ENCODE results near the gene CTNNA3. TPM values are rescaled to one million over a fixed set of nuclear protein-coding genes. Genes with fewer than 3 reads are reported as not detected.
"Not testable (repeated sequence)": the region's sequence is repeated elsewhere in the genome, so short reads cannot be mapped to it uniquely, and the experiment has no call there.

The CTNNA3 gene
- total RNA-seq, 2 experiments from 2014 or later = not detected

DNA sequence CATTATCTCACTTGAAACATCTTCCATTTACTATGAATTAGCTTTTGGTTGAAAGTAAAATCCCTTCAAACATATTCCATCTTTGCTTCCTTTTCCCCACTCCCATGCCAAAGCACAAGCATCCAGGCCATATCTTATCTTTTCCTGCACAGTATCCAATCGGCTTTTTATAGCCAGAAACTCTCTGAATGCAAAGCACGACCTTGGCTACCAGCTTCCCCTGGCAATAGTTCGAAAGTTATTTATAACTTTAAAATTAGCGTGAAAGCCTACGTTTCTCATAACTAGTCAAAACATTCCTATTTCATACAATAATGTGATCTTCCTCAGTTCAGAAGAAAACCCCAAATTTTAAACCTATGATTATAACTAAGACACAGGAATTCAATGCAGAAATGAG is 440 bp downstream of the CTNNA3 start:
- Mint-ChIP-seq H3K27ac (no peak overlapping the region), H3K27me3 (ENCODE audit: low read depth) (peaks cover 4% of the 10 kb centered on the region), H3K36me3 (ENCODE audit: low read depth) (no peaks in the 10 kb centered on the region), H3K4me1 (ENCODE audit: low read depth) (no peaks in the 10 kb centered on the region), H3K4me3 (no peak overlapping the region), H3K9me3 (no peaks in the 10 kb centered on the region)
- CTCF ChIA-PET = interaction anchor here (3.0 to 4.8 kb wide), 2 partner anchors 83 to 93 kb away, joined by 21 to 169 read pairs; no protein-coding TSS in a partner anchor
- DNase-seq = no peak
- intact Hi-C loops (cut with micrococcal nuclease) = loop anchor here (5.0 to 10.0 kb wide), 2 partner anchors 67 to 459 kb away; no protein-coding TSS in a partner anchor

DNA sequence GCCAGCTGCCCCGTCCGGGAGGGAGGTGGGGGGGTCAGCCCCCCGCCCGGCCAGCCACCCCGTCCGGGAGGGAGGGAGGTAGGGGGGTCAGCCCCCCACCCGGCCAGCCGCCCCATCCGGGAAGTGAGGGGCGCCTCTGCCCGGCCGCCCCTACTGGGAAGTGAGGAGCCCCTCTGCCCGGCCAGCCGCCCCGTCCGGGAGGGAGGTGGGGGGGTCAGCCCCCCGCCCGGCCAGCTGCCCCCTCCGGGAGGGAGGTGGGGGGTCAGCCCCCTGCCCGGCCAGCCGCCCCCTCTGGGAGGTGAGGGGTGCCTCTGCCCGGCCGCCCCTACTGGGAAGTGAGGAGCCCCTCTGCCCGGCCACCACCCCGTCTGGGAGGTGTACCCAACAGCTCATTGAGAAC is 4.1 kb downstream of the CTNNA3 start:
- DNase-seq; H3K27ac Mint-ChIP-seq; H3K36me3 Mint-ChIP-seq (ENCODE audit: low read depth); H3K4me3 Mint-ChIP-seq; H3K9me3 Mint-ChIP-seq; H3K27me3 Mint-ChIP-seq (ENCODE audit: low read depth); CTCF ChIA-PET; H3K4me1 Mint-ChIP-seq (ENCODE audit: low read depth): not testable (repeated sequence)
- intact Hi-C loops (cut with micrococcal nuclease) = loop anchor here (10.0 kb wide), 1 partner anchor 463 kb away; no protein-coding TSS in a partner anchor

DNA sequence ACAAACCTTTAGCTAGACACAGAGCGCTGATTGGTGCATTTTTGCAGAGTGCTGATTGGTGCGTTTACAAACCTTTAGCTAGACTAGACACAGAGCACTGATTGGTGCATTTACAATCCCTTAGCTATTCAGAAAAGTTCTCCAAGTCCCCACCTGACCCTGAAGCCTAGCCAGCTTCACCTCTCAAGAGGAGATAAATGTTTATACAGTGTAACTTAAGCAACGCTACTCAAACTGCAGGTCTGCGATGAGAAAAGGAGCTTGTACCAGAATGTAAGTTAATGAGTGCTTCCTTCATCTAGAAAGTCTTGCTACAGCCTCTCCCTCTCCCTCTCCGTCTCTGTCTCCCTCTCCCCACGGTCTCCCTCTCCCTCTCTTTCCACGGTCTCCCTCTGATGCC is 5.5 kb downstream of the CTNNA3 start:
- not testable (repeated sequence) for H3K4me1 Mint-ChIP-seq (ENCODE audit: low read depth); H3K4me3 Mint-ChIP-seq; H3K27ac Mint-ChIP-seq; H3K27me3 Mint-ChIP-seq (ENCODE audit: low read depth); H3K9me3 Mint-ChIP-seq; DNase-seq; H3K36me3 Mint-ChIP-seq (ENCODE audit: low read depth)
- intact Hi-C loops (cut with micrococcal nuclease) = loop anchor here (10.0 kb wide), 1 partner anchor 464 kb away; no protein-coding TSS in a partner anchor
- CTCF ChIA-PET = interaction anchor here (1.3 kb wide), 1 partner anchor 89 kb away, joined by 3 read pairs; no protein-coding TSS in a partner anchor

DNA sequence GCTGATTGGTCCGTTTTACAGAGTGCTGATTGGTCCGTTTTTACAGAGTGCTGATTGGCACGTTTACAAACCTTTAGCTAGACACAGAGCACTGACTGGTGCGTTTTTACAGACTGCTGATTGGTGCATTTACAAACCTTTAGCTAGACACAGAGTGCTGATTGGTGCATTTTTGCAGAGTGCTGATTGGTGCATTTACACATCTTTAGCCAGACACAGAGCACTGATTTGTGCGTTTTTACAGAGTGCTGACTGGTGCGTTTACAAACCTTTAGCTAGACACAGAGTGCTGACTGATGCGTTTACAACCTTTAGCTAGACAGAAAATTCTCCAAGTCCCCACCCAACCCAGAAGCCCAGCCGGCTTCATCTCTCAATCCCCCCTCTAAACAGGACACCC is 11.9 kb downstream of the CTNNA3 start:
- H3K36me3 Mint-ChIP-seq (ENCODE audit: low read depth); H3K27ac Mint-ChIP-seq; intact Hi-C loops (cut with micrococcal nuclease); DNase-seq; H3K4me3 Mint-ChIP-seq; H3K27me3 Mint-ChIP-seq (ENCODE audit: low read depth); H3K4me1 Mint-ChIP-seq (ENCODE audit: low read depth): not testable (repeated sequence)
- H3K9me3 Mint-ChIP-seq = peaks cover 24% of the 10 kb centered on the region
- CTCF ChIA-PET = interaction anchor here (1.1 kb wide), 1 partner anchor 13 kb away, joined by 5 read pairs; no protein-coding TSS in a partner anchor

DNA sequence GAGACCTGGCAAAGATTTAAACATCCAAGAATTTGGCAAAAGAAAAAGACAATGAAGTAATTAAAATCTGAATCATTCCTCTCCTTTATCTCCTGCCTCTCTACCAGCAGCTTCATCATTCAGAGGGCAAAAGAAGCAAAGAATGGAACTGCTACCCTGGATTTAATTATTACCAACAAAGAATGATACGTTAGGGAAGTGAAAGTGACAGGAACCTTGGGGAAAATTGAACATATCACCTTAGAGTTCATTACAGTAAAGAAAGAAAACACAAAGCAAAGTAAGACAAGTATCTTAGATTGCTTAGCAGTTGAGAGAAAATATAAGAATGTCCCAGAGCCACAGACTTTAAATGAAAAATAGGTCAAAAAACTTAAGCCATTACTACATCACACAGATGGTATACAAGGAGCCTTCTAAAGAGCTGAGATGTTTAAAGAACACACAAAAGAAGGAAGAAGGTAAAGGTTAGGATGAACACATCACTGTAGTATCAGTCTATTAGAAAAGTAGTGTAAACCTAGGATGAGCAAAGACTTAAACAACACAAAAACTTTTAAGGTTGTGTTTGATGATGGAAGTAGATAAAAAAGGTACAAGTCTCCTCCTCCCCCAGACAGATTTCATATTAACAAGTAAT is 17.5 kb downstream of the CTNNA3 start:
- Mint-ChIP-seq H3K9me3 (peaks cover 4% of the 10 kb centered on the region), H3K36me3 (ENCODE audit: low read depth) (peaks cover under 1% of the 10 kb centered on the region), H3K27ac (no peak overlapping the region), H3K27me3 (ENCODE audit: low read depth) (peaks cover 9% of the 10 kb centered on the region), H3K4me3 (no peak overlapping the region), H3K4me1 (ENCODE audit: low read depth) (no peaks in the 10 kb centered on the region)
- CTCF ChIA-PET = no interaction called here
- no peak for DNase-seq
- intact Hi-C loops (cut with micrococcal nuclease) = no loop called here

DNA sequence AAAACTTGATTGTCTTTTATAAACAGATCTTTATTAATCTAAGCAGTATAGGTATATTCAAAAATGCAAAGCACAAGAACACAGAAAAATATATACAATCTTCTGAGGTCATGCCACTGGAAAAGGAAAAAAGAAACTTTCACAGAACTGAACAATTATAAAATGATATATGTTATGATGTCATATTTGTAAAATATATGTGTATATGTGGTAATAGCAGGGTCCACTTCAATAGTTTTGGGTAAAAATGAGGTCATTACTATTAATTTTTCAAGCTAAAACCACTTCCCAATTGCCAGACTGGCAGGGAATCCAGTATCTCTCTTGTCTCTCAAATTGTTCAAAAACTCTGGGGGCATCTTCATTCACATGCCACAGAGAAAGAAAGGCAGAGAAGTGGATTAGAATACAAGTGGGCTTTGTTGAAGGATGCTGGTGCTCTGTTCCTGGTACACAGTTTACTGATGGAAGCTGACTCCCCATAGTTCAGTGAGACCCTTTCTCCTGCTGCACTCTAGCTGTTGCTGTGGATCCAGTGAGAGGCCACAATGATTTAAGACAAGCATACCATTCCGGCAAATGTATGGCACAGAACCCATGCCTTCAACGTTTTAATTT is 19.7 kb downstream of the CTNNA3 start:
- Mint-ChIP-seq H3K36me3 (ENCODE audit: low read depth) (no peaks in the 10 kb centered on the region), H3K4me3 (no peak overlapping the region), H3K4me1 (ENCODE audit: low read depth) (no peaks in the 10 kb centered on the region), H3K27me3 (ENCODE audit: low read depth) (peaks cover 9% of the 10 kb centered on the region), H3K27ac (no peak overlapping the region), H3K9me3 (no peaks in the 10 kb centered on the region)
- intact Hi-C loops (cut with micrococcal nuclease) = no loop called here
- CTCF ChIA-PET = no interaction called here
- DNase-seq = no peak

DNA sequence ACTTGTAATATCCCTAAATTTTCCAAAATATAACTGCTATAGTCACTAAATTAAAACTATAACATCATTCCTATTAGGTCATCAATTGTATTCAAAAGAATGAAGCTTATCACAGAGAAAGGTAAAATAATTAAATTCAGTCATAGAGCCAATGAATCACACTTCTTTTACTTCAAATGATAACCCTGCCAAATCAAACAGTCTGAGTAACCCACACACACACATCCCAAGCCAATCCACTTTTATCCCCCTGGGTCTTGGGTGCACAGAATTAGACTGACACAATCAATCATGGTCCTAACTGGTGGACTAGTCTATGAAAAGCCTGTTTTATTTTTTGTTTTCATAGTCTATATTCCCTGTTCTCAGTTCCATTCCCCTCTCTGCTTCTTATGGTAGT is 25.6 kb downstream of the CTNNA3 start:
- Mint-ChIP-seq H3K9me3 (no peaks in the 10 kb centered on the region), H3K36me3 (ENCODE audit: low read depth) (no peaks in the 10 kb centered on the region), H3K27me3 (ENCODE audit: low read depth) (no peaks in the 10 kb centered on the region), H3K4me1 (ENCODE audit: low read depth) (no peaks in the 10 kb centered on the region), H3K4me3 (no peak overlapping the region), H3K27ac (no peak overlapping the region)
- intact Hi-C loops (cut with micrococcal nuclease) = no loop called here
- CTCF ChIA-PET = interaction anchor here (1.0 kb wide), 1 partner anchor 109 kb away, joined by 3 read pairs; no protein-coding TSS in a partner anchor
- no peak for DNase-seq

DNA sequence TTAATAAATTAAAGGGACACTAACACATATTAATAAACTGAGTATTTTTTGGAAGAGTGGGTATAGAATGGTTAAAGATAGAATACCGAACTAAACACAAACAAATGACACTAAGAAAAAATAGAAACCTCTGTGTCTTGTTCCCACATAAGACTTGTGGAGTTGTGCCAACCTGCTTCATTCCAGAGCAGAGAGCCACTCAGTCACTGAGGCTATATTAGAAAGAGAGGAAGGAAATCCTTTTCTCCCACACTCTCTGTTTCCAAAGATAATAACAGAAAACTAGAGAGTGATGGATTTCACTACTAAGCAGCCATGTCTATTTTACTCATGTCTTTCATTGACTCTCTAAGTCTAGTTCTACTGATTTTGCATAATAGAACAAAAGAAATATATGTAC is 26.0 kb downstream of the CTNNA3 start:
- H3K9me3 Mint-ChIP-seq = no peaks in the 10 kb centered on the region
- no peaks in the 10 kb centered on the region for H3K27me3 Mint-ChIP-seq (ENCODE audit: low read depth)
- CTCF ChIA-PET = interaction anchor here (1.0 kb wide), 1 partner anchor 110 kb away, joined by 3 read pairs; no protein-coding TSS in a partner anchor
- intact Hi-C loops (cut with micrococcal nuclease) = loop anchor here (10.0 kb wide), 1 partner anchor 485 kb away; no protein-coding TSS in a partner anchor
- H3K36me3 Mint-ChIP-seq (ENCODE audit: low read depth) = no peaks in the 10 kb centered on the region
- H3K27ac Mint-ChIP-seq = no peak overlapping the region
- no peak for DNase-seq
- H3K4me3 Mint-ChIP-seq = no peak overlapping the region
- no peaks in the 10 kb centered on the region for H3K4me1 Mint-ChIP-seq (ENCODE audit: low read depth)

DNA sequence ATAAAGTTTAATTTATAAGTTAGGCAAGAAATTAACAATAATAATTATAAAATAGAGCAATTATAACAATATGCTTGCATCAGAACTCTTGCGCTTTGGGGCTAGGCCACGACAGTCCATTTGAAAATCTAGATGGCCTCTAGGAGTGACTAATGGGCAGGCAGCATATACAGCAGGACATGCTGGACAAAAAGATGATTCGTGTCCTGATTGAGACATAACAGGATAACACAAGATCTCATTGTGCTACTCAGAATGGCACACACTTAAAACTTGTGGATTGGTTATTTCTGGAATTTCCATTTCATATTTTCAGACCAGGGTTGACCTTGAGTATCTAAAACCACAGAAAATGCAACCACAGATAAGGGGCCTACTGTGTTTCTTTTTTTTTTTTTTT is 27.5 kb downstream of the CTNNA3 start:
- Mint-ChIP-seq H3K27me3 (ENCODE audit: low read depth) (no peaks in the 10 kb centered on the region), H3K27ac (no peak overlapping the region), H3K4me3 (no peak overlapping the region), H3K4me1 (ENCODE audit: low read depth) (no peaks in the 10 kb centered on the region), H3K36me3 (ENCODE audit: low read depth) (no peaks in the 10 kb centered on the region), H3K9me3 (no peaks in the 10 kb centered on the region)
- CTCF ChIA-PET = no interaction called here
- DNase-seq = no peak
- intact Hi-C loops (cut with micrococcal nuclease) = loop anchor here (10.0 kb wide), 1 partner anchor 486 kb away; no protein-coding TSS in a partner anchor

DNA sequence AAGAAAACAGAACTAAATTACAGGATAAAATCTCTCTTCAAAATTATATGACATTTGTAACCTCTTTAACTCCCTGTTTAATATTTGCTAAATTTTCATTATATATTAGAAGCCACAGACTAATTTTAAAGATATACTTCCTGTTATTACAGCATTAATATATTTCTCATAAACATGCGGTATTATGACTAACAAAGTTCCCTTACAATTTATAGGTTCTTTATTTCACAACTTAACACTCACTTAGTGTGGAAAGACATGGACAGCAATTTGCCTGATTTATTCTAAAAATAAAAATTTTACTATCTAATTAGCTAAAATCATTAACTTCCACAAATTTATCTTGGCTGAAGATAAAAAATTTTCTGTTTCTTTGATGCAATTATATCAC is 29.0 kb downstream of the CTNNA3 start:
- Mint-ChIP-seq H3K27ac (no peak overlapping the region), H3K27me3 (ENCODE audit: low read depth) (no peaks in the 10 kb centered on the region)
- intact Hi-C loops (cut with micrococcal nuclease) = loop anchor here (2.0 to 10.0 kb wide), 2 partner anchors 30 to 488 kb away; partner anchors contain the start of gene CTNNA3

DNA sequence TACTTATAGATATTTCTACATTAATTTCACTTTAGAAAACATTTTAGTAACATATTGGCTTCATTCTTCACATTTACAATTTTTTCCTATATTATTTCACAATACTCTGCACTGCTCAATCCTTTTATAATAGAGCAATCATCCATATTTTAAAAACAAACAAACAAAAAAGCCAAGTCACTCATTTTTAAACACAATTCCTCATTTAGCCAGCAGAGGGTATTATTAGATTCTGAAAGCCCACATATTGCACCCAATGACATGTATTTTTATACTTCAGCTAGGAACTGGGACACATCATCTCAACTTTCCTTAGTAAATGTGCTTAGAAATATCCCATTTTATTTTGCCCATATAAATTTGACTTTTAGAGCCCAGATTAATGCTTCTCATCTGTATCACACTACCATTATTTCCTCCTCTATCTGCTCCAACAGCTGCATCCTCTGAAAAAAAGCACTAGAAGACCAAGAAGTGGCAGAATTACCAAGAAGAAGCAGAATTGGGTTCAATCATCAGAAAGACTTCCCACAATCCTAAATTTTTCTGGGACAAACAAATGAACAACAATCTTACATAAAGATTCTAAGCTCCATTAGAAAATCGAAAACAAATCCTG is 29.5 kb downstream of the CTNNA3 start:
- H3K27me3 Mint-ChIP-seq (ENCODE audit: low read depth) = no peaks in the 10 kb centered on the region
- CTCF ChIA-PET = interaction anchor here (0.5 to 5.0 kb wide), 7 partner anchors 31 to 587 kb away, joined by 3 to 61 read pairs (median 6); no protein-coding TSS in a partner anchor
- no peak for DNase-seq

More for the DNA sequence above, 29.0 kb downstream of the CTNNA3 start:
- no peak for DNase-seq
- Mint-ChIP-seq H3K4me1 (ENCODE audit: low read depth) (no peaks in the 10 kb centered on the region), H3K9me3 (no peaks in the 10 kb centered on the region), H3K4me3 (no peak overlapping the region), H3K36me3 (ENCODE audit: low read depth) (no peaks in the 10 kb centered on the region)
- CTCF ChIA-PET = interaction anchor here (0.5 to 5.0 kb wide), 6 partner anchors 31 to 260 kb away, joined by 3 to 61 read pairs (median 6); no protein-coding TSS in a partner anchor

DNA sequence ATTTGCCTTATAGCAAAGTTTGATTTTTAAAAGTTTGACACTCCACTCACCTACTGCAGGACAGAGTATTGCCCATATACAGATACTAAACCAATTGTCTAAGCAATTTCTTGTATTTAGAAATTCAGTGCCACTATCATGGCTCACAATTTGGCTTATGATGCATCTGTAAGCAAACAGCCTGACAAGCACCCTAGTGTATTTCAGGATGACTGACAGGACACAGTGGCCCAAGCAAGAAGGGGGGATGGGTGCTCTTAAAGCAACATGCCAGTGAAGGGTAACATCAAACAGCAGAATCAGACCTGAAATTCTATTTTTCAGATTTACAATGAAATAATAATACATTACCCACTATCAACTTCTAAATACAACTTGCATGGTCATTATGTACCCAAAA is 30.5 kb downstream of the CTNNA3 start:
- CTCF ChIA-PET = interaction anchor here (0.6 to 5.0 kb wide), 5 partner anchors 32 to 171 kb away, joined by 3 to 61 read pairs (median 6); no protein-coding TSS in a partner anchor
- no peaks in the 10 kb centered on the region for H3K36me3 Mint-ChIP-seq (ENCODE audit: low read depth)
- no peak overlapping the region for H3K27ac Mint-ChIP-seq
- no peak for DNase-seq
- H3K9me3 Mint-ChIP-seq = no peaks in the 10 kb centered on the region
- no peaks in the 10 kb centered on the region for H3K4me1 Mint-ChIP-seq (ENCODE audit: low read depth)
- H3K27me3 Mint-ChIP-seq (ENCODE audit: low read depth) = no peaks in the 10 kb centered on the region
- intact Hi-C loops (cut with micrococcal nuclease) = loop anchor here (10.0 kb wide), 1 partner anchor 489 kb away; no protein-coding TSS in a partner anchor
- no peak overlapping the region for H3K4me3 Mint-ChIP-seq

More for the DNA sequence above, 29.5 kb downstream of the CTNNA3 start:
- intact Hi-C loops (cut with micrococcal nuclease) = loop anchor here (1.0 to 10.0 kb wide), 3 partner anchors 30 to 488 kb away; partner anchors contain the start of gene CTNNA3
- Mint-ChIP-seq H3K9me3 (no peaks in the 10 kb centered on the region), H3K4me1 (ENCODE audit: low read depth) (no peaks in the 10 kb centered on the region), H3K4me3 (no peak overlapping the region), H3K36me3 (ENCODE audit: low read depth) (no peaks in the 10 kb centered on the region), H3K27ac (no peak overlapping the region)

Data from activated naive CD4-positive, alpha-beta T cell treated with anti-CD3 and anti-CD28 coated beads for 36 hours (primary cell).